HCT116 (cell line): ENCODE measurements around the gene POLR3GL.

Experiments
- CEBPB ChIP-seq: IDR thresholded peaks from 2 replicates; pipeline ENCODE4 v1.6.1; 2012; ENCODE audit warnings: low read depth
- EZH2 ChIP-seq: fragments of 200-600 bp; sonication (generic); IDR thresholded peaks from 2 replicates; pipeline ENCODE4 v1.6.1; 2017; ENCODE audit warnings: antibody characterized with exemption, mixed run types
- FOSL1 ChIP-seq: IDR thresholded peaks from 2 replicates; pipeline ENCODE4 v1.6.1; 2012; ENCODE audit warnings: low read depth
- JUND ChIP-seq: IDR thresholded peaks from 2 replicates; pipeline ENCODE4 v1.6.1; 2012
- POLR2A ChIP-seq: IDR thresholded peaks from 2 replicates; pipeline ENCODE4 v1.7.0; 2011; ENCODE audit warnings: borderline replicate concordance; ENCODE audit not compliant: insufficient read depth, insufficient read length; ENCODE audit errors: extremely low read depth
- POLR2AphosphoS5 ChIP-seq: IDR thresholded peaks from 2 replicates; pipeline ENCODE4 v1.6.1; 2011; ENCODE audit warnings: mild to moderate bottlenecking, low read depth, low read length, moderate library complexity
- RAD21 ChIP-seq: IDR thresholded peaks from 2 replicates; pipeline ENCODE4 v1.6.1; 2012; ENCODE audit warnings: low read depth, mild to moderate bottlenecking
- SIN3A ChIP-seq: IDR thresholded peaks from 2 replicates; pipeline ENCODE4 v1.6.1; 2012; ENCODE audit warnings: low read depth
- YY1 ChIP-seq: IDR thresholded peaks from 2 replicates; pipeline ENCODE4 v1.6.1; 2011; ENCODE audit warnings: low read length, low read depth, moderate library complexity, mild to moderate bottlenecking; ENCODE audit not compliant: insufficient replicate concordance; ENCODE audit errors: extremely low read depth
- ZFX ChIP-seq: fragments of 450-650 bp; IDR thresholded peaks from 2 replicates; pipeline ENCODE4 v1.6.1; 2017
- ZNF274 ChIP-seq: fragments of 200-500 bp; sonication (Bioruptor generic); IDR thresholded peaks from 2 replicates; pipeline ENCODE4 v1.6.1; 2014; ENCODE audit warnings: mild to moderate bottlenecking, low read depth, low read length, inconsistent platforms
- TF ChIP-seq, protein P1 (sequence below), 3 experiments: fragments of 200-600 bp in 1 of 3; sonication (generic) in 1 of 3; IDR thresholded peaks in 2 of 3; conservative IDR thresholded peaks in 1 of 3; 2 replicates each; pipeline ENCODE4 v1.5.1; 2012 to 2017; ENCODE audit warnings: low read depth in 2 of 3, low read length in 2 of 3, antibody characterized with exemption in 1 of 3, borderline replicate concordance in 1 of 3, control low read depth in 1 of 3, mild to moderate bottlenecking in 1 of 3, mixed read lengths in 1 of 3, mixed run types in 1 of 3, moderate library complexity in 1 of 3; ENCODE audit not compliant: insufficient read depth in 1 of 3
- TF ChIP-seq, protein P2 (sequence below): IDR thresholded peaks from 2 replicates; pipeline ENCODE4 v1.6.1; 2012; ENCODE audit warnings: low read depth

DNA sequence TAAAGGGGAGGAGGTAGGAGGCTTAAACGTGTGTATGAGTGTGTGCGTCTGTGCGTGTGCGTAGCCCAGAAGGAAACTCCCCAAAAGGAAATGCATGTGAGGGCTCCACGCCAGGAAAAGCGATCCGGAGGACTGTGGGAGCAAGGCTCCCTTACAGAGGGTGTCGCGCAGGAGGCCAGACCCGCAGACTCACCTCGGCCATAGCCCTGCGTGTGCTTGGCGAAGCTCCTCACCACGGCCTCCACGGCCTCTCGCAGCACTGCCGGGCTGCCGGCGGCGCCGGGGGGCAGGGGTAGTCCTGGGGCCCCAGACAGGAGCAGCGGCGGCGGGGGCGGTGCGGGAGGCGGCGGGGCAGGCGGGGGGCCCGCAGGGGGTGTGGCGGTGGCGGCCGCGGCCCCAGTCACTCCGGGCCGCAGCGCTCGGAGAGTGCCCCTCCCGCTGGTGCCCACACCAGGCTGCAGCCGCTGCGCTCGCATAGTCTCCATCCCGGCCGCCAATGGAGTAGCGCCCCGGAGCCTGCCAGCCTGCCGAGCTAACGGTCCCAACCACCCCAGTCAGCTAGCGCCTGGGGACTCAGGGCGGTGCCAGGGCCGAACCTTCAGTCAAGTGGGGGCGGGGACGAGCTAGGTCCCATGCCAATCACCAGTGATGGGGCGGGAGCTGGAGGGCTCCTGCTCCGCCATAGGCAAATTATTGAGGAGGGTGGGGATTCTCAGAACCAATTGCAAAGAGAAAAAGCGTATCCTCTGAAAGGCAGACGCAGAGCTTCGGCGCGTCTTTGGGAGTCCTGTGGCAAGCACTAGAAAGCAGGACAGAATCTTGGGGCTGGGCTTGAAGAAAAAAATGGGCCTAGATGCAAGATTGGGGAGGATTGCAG lies 6.8 kb upstream of the POLR3GL start, which contains the start of gene LIX1L:
- TF ChIP-seq YY1 = peak; percentile 5
- TF ChIP-seq, protein P1, sequence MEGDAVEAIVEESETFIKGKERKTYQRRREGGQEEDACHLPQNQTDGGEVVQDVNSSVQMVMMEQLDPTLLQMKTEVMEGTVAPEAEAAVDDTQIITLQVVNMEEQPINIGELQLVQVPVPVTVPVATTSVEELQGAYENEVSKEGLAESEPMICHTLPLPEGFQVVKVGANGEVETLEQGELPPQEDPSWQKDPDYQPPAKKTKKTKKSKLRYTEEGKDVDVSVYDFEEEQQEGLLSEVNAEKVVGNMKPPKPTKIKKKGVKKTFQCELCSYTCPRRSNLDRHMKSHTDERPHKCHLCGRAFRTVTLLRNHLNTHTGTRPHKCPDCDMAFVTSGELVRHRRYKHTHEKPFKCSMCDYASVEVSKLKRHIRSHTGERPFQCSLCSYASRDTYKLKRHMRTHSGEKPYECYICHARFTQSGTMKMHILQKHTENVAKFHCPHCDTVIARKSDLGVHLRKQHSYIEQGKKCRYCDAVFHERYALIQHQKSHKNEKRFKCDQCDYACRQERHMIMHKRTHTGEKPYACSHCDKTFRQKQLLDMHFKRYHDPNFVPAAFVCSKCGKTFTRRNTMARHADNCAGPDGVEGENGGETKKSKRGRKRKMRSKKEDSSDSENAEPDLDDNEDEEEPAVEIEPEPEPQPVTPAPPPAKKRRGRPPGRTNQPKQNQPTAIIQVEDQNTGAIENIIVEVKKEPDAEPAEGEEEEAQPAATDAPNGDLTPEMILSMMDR (IDR thresholded peaks at IDR 0.05 in 2 of 3, conservative IDR thresholded peaks at IDR 0.05 in 1 of 3; ENCODE audit: borderline replicate concordance in 1 of 3, insufficient read depth in 1 of 3, low read depth in 2 of 3, low read length in 2 of 3) = no peak
- peak; percentile 59 for TF ChIP-seq POLR2AphosphoS5
- no peak for TF ChIP-seq JUND
- TF ChIP-seq EZH2 = no peak
- peak; percentile 27; the same call in 1 of the 2 replicates for TF ChIP-seq ZFX
- TF ChIP-seq POLR2A = peak; percentile 58
- TF ChIP-seq, protein P2, sequence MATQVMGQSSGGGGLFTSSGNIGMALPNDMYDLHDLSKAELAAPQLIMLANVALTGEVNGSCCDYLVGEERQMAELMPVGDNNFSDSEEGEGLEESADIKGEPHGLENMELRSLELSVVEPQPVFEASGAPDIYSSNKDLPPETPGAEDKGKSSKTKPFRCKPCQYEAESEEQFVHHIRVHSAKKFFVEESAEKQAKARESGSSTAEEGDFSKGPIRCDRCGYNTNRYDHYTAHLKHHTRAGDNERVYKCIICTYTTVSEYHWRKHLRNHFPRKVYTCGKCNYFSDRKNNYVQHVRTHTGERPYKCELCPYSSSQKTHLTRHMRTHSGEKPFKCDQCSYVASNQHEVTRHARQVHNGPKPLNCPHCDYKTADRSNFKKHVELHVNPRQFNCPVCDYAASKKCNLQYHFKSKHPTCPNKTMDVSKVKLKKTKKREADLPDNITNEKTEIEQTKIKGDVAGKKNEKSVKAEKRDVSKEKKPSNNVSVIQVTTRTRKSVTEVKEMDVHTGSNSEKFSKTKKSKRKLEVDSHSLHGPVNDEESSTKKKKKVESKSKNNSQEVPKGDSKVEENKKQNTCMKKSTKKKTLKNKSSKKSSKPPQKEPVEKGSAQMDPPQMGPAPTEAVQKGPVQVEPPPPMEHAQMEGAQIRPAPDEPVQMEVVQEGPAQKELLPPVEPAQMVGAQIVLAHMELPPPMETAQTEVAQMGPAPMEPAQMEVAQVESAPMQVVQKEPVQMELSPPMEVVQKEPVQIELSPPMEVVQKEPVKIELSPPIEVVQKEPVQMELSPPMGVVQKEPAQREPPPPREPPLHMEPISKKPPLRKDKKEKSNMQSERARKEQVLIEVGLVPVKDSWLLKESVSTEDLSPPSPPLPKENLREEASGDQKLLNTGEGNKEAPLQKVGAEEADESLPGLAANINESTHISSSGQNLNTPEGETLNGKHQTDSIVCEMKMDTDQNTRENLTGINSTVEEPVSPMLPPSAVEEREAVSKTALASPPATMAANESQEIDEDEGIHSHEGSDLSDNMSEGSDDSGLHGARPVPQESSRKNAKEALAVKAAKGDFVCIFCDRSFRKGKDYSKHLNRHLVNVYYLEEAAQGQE = no peak
- TF ChIP-seq ZNF274 = no peak
- no peak for TF ChIP-seq CEBPB
- TF ChIP-seq SIN3A = peak; percentile 97
- no peak for TF ChIP-seq RAD21
- no peak for TF ChIP-seq FOSL1
